VCaP (cell line): Measurements from ENCODE around the gene RUNX2.

Source experiments
- H3K27ac ChIP-seq: fragments of 450-650 bp; 2 replicates; pipeline ENCODE4 v1.5.1; 2017
- CTCF ChIP-seq: fragments of 450-650 bp; conservative IDR thresholded peaks from 2 replicates; pipeline ENCODE4 v1.5.1; 2017; ENCODE audit warnings: mild to moderate bottlenecking, moderate library complexity

Gene RUNX2

GRCh38 chr6:45637056-45637455 lies 308.9 kb downstream of the RUNX2 start:
- TF ChIP-seq CTCF, result no peak
- no peak overlapping the region for H3K27ac ChIP-seq

GRCh38 chr6:45637611-45638257 lies 309.6 kb downstream of the RUNX2 start:
- no peak overlapping the region for H3K27ac ChIP-seq
- TF ChIP-seq CTCF, result no peak

GRCh38 chr6:45640081-45640491 lies 312.0 kb downstream of the RUNX2 start:
- no peak for TF ChIP-seq CTCF

GRCh38 chr6:45640811-45641210 lies 312.7 kb downstream of the RUNX2 start:
- no peak for TF ChIP-seq CTCF
- H3K27ac ChIP-seq, result no peak overlapping the region

More at GRCh38 chr6:45640081-45640491, 312.0 kb downstream of the RUNX2 start:
- no peak overlapping the region for H3K27ac ChIP-seq

- no peak overlapping the region for H3K27ac ChIP-seq
- no peak for TF ChIP-seq CTCF
Observed at GRCh38 chr6:45642331-45643125, 314.4 kb downstream of the RUNX2 start.

GRCh38 chr6:45643126-45643525 lies 315.0 kb downstream of the RUNX2 start:
- no peak overlapping the region for H3K27ac ChIP-seq
- no peak for TF ChIP-seq CTCF

- no peak overlapping the region for H3K27ac ChIP-seq
- no peak for TF ChIP-seq CTCF
Observed at GRCh38 chr6:45644720-45645119, 316.6 kb downstream of the RUNX2 start.
